WI38 (cell line): Measurements from ENCODE around the gene KIF22.
A peak's percentile ranks its signal among the peaks of the same experiment; 100 is the strongest.
"Not testable (repeated sequence)": the region's sequence is repeated elsewhere in the genome, so short reads cannot be mapped to it uniquely, and the experiment has no call there.

Experiments
- H3K4me3 ChIP-seq: 2 replicates; pipeline ENCODE4 v1.5.1; 2011; ENCODE audit warnings: low read depth, mild to moderate bottlenecking, control low read depth, low read length
- CTCF ChIP-seq: IDR thresholded peaks from 2 replicates; pipeline ENCODE4 v1.5.1; 2012; ENCODE audit warnings: low read depth, mild to moderate bottlenecking, control low read depth, low read length

KIF22 gene

GRCh38 chr16:29784901-29785500 is 5.5 kb upstream of the KIF22 start:
- H3K4me3 ChIP-seq: no peak overlapping the region
- TF ChIP-seq CTCF: peak; percentile 61

GRCh38 chr16:29787155-29787554 is 3.4 kb upstream of the KIF22 start:
- not testable (repeated sequence) for H3K4me3 ChIP-seq

GRCh38 chr16:29789775-29790182 is 772 bp upstream of the KIF22 start:
- TF ChIP-seq CTCF: no peak
- H3K4me3 ChIP-seq: peak overlapping the region; percentile 96

GRCh38 chr16:29790949-29791844 is 646 bp downstream of the KIF22 start:
- TF ChIP-seq CTCF: no peak
- H3K4me3 ChIP-seq: peak overlapping the region; percentile 96

GRCh38 chr16:29791845-29792807 is 1.6 kb downstream of the KIF22 start:
- H3K4me3 ChIP-seq: peak overlapping the region; percentile 96
- no peak for TF ChIP-seq CTCF

GRCh38 chr16:29793153-29793552 is 2.6 kb downstream of the KIF22 start:
- not testable (repeated sequence) for H3K4me3 ChIP-seq

- H3K4me3 ChIP-seq: no peak overlapping the region
- no peak for TF ChIP-seq CTCF
Measured at GRCh38 chr16:29794231-29794710, 3.7 kb downstream of the KIF22 start.
